Fibroblast of lung (primary cell): Measurements from ENCODE around the gene PGM3. TPM values are rescaled to one million over a fixed set of nuclear protein-coding genes. Genes with fewer than 3 reads are reported as not detected.

Experiments used
- DNase-seq, 2 donors: peaks; one replicate each; pipeline versions ENCODE4 v3.0.0 to v3.0.0-alpha.2; 2010; ENCODE audit warnings: low read depth in 2 of 2
- H2AFZ ChIP-seq: 2 replicates; pipeline ENCODE4 v1.5.1; 2012; ENCODE audit warnings: low read length, control low read depth, inconsistent platforms
- H3K27ac ChIP-seq: 2 replicates; pipeline ENCODE4 v1.5.1; 2011; ENCODE audit warnings: low read length, control low read depth; ENCODE audit not compliant: insufficient read depth
- H3K27me3 ChIP-seq: 2 replicates; pipeline ENCODE4 v1.5.1; 2011; ENCODE audit warnings: mild to moderate bottlenecking, low read length; ENCODE audit not compliant: control insufficient read depth, insufficient read depth
- H3K36me3 ChIP-seq: 2 replicates; pipeline ENCODE4 v1.5.1; 2011; ENCODE audit warnings: low read length; ENCODE audit not compliant: control insufficient read depth, insufficient read depth
- H3K4me1 ChIP-seq: 2 replicates; pipeline ENCODE4 v1.5.1; 2011; ENCODE audit warnings: low read length; ENCODE audit not compliant: control insufficient read depth, insufficient read depth; ENCODE audit errors: extremely low read depth
- H3K4me2 ChIP-seq: 2 replicates; pipeline ENCODE4 v1.5.1; 2011; ENCODE audit warnings: low read length, control low read depth; ENCODE audit not compliant: insufficient read depth; ENCODE audit errors: extremely low read depth
- H3K4me3 ChIP-seq, 4 experiments: fragments of 200-600 bp in 1 of 4; sonication (generic) in 1 of 4; replicated peaks in 1 of 4; 2 replicates each; pipeline ENCODE4 v1.5.1; 2011 to 2016; ENCODE audit warnings: low read length in 4 of 4, low read depth in 3 of 4, mild to moderate bottlenecking in 3 of 4, control low read depth in 2 of 4, inconsistent platforms in 1 of 4, mixed read lengths in 1 of 4; ENCODE audit not compliant: insufficient read depth in 1 of 4; ENCODE audit errors: control extremely low read depth in 1 of 4
- H3K79me2 ChIP-seq: 2 replicates; pipeline ENCODE4 v1.5.1; 2012; ENCODE audit warnings: mild to moderate bottlenecking, low read length, inconsistent platforms; ENCODE audit not compliant: control insufficient read depth, insufficient read depth
- H3K9ac ChIP-seq: 2 replicates; pipeline ENCODE4 v1.5.1; 2011; ENCODE audit warnings: mild to moderate bottlenecking, low read length, control low read depth; ENCODE audit not compliant: insufficient read depth
- H3K9me3 ChIP-seq: 2 replicates; pipeline ENCODE4 v1.5.1; 2012; ENCODE audit warnings: low read depth, low read length; ENCODE audit not compliant: control insufficient read depth, insufficient read depth
- H4K20me1 ChIP-seq: 2 replicates; pipeline ENCODE4 v1.5.1; 2011; ENCODE audit warnings: low read length; ENCODE audit not compliant: control insufficient read depth, insufficient read depth; ENCODE audit errors: extremely low read depth
- EZH2 ChIP-seq: IDR thresholded peaks from 2 replicates; pipeline ENCODE4 v1.5.1; 2012; ENCODE audit warnings: low read length, control low read depth, mild to moderate bottlenecking; ENCODE audit errors: missing control alignments
- polyA plus RNA-seq, 2 donors: library from polyadenylated mRNA; depleted of rRNA in 1 of 2; stranded (reverse) in 1 of 2; unstranded in 1 of 2; fragments of >200 nt; gene quantifications; 2 replicates each; pipeline ENCODE4 v1.2.1, GENCODE V29; 2011 to 2012; ENCODE audit warnings: missing spikeins in 1 of 2
- total RNA-seq: library from RNA; depleted of rRNA; stranded (reverse); fragments of >200 nt; gene quantifications from 2 replicates; pipeline ENCODE4 v1.2.1, GENCODE V29; 2014
- TF ChIP-seq, protein P1 (sequence below), 2 donors: IDR thresholded peaks in 1 of 2; conservative IDR thresholded peaks in 1 of 2; 1 replicate in 1 of 2; 2 replicates in 1 of 2; pipeline ENCODE4 v1.5.1; 2011 to 2012; ENCODE audit warnings: low read length in 2 of 2, control low read depth in 1 of 2, inconsistent platforms in 1 of 2, low read depth in 1 of 2, mild to moderate bottlenecking in 1 of 2

Gene PGM3
- total and polyA plus RNA-seq, 2 donors (not counting 1 experiment from before 2014, with no cell fraction given), result 69.2 to 107 TPM

DNA sequence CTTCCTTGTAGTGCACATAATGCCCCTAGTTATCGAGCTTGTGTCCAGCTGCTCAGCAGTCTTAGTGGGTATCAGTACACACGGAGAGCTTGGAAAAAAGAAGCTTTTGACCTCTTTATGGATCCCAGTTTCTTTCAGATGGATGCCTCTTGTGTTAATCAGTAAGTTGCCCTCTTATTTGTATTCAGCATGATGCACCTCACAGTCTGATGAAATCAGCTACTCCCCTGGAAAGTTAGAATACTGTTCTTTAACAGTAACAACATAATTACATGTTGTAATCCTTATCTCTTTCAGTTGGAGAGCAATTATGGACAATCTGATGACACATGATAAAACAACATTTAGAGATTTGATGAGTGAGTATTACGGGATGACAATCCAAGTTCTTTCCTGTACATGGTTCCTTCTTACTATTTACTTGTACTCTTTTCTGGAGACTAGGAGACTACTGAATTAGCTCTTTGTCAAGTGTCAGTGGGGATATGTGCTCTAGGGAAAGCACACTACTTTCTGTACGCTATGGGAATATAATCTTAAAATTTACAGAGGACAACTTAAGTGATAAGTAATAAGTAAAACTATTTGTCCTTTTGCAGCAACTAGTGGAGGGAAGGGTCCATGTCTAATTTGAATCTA, 39.1 kb downstream of the PGM3 start:
- Histone ChIP-seq H3K4me3 (no peak overlapping the region), H2AFZ (no peak overlapping the region), H3K4me2 (no peak overlapping the region), H3K4me1 (no peaks in the 10 kb centered on the region), H3K79me2 (no peaks in the 10 kb centered on the region), H3K36me3 (no peaks in the 10 kb centered on the region), H3K9ac (no peak overlapping the region), H3K27me3 (no peaks in the 10 kb centered on the region), H4K20me1 (no peaks in the 10 kb centered on the region), H3K27ac (no peak overlapping the region), H3K9me3 (no peaks in the 10 kb centered on the region)
- DNase-seq, result peak in 1 of 2 donors; percentile 6
- TF ChIP-seq, protein P1, sequence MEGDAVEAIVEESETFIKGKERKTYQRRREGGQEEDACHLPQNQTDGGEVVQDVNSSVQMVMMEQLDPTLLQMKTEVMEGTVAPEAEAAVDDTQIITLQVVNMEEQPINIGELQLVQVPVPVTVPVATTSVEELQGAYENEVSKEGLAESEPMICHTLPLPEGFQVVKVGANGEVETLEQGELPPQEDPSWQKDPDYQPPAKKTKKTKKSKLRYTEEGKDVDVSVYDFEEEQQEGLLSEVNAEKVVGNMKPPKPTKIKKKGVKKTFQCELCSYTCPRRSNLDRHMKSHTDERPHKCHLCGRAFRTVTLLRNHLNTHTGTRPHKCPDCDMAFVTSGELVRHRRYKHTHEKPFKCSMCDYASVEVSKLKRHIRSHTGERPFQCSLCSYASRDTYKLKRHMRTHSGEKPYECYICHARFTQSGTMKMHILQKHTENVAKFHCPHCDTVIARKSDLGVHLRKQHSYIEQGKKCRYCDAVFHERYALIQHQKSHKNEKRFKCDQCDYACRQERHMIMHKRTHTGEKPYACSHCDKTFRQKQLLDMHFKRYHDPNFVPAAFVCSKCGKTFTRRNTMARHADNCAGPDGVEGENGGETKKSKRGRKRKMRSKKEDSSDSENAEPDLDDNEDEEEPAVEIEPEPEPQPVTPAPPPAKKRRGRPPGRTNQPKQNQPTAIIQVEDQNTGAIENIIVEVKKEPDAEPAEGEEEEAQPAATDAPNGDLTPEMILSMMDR (conservative IDR thresholded peaks at IDR 0.05 in 1 of 2, IDR thresholded peaks at IDR 0.05 in 1 of 2; ENCODE audit: low read depth in 1 of 2, low read length in 2 of 2), result no peak
- no peak for TF ChIP-seq EZH2

DNA sequence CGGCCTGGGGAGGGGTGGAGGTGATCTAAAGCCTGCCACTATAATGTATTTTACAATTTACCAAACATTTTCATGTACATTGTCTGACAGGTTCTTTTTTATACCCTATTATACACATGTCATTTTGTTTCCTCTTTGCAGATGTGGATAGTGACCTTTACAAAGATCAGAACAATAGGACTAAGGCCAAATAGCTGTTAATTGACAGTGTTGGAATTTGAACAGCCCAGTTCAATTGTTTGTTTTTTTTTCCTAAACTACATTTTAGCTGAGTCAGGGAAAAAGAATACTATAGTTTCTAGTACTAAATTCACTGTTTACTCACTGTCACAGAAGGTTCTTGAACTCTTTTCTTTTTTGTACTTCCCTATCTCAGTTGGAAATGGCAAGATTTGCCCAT, 40.2 kb downstream of the PGM3 start:
- TF ChIP-seq, protein P1 (conservative IDR thresholded peaks at IDR 0.05 in 1 of 2, IDR thresholded peaks at IDR 0.05 in 1 of 2; ENCODE audit: low read depth in 1 of 2, low read length in 2 of 2), result no peak
- no peak for TF ChIP-seq EZH2
- Histone ChIP-seq H3K79me2 (no peaks in the 10 kb centered on the region), H3K4me2 (no peak overlapping the region), H2AFZ (no peak overlapping the region), H3K9ac (no peak overlapping the region), H3K4me1 (no peaks in the 10 kb centered on the region), H3K4me3 (no peak overlapping the region), H3K27me3 (no peaks in the 10 kb centered on the region), H4K20me1 (no peaks in the 10 kb centered on the region), H3K36me3 (no peaks in the 10 kb centered on the region), H3K27ac (no peak overlapping the region), H3K9me3 (no peaks in the 10 kb centered on the region)
- DNase-seq, result no peak

DNA sequence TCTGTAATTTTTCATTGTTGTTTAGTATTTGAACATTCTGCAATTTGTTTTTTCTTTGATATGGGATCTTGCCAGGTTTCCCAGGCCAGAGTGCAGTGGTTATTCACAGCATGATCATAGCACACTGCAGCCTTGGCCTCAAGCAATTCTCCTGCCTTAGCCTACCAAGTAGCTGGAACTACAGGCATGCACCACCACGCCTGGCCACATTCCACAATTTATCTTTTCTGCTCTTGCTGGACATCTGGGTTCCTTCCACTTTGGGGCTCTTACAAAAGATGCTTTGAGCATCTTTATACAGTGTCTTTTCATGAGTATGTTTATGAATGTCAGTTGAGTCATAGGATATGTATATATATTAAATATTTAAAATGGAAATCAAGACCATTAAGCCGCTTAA, 42.0 kb downstream of the PGM3 start:
- Histone ChIP-seq H3K4me3 (no peak overlapping the region), H3K4me2 (no peak overlapping the region), H3K27ac (no peak overlapping the region), H4K20me1 (no peaks in the 10 kb centered on the region), H3K79me2 (no peaks in the 10 kb centered on the region), H3K4me1 (no peaks in the 10 kb centered on the region), H3K9ac (no peak overlapping the region), H2AFZ (no peak overlapping the region), H3K36me3 (no peaks in the 10 kb centered on the region), H3K9me3 (no peaks in the 10 kb centered on the region), H3K27me3 (no peaks in the 10 kb centered on the region)
- TF ChIP-seq EZH2, result no peak
- TF ChIP-seq, protein P1 (conservative IDR thresholded peaks at IDR 0.05 in 1 of 2, IDR thresholded peaks at IDR 0.05 in 1 of 2; ENCODE audit: low read depth in 1 of 2, low read length in 2 of 2), result no peak
- DNase-seq, result peak in 1 of 2 donors; percentile 29
